A673 (cell line): Measurements from ENCODE around the gene TNFRSF12A.

Source experiments
- EZH2 ChIP-seq: fragments of 200-600 bp; sonication (generic); IDR thresholded peaks from 2 replicates; pipeline ENCODE4 v1.6.1; 2017; ENCODE audit warnings: borderline replicate concordance, low read depth, mild to moderate bottlenecking, mixed read lengths, antibody characterized with exemption, low read length; ENCODE audit not compliant: poor library complexity, severe bottlenecking
- TF ChIP-seq, protein P1 (sequence below): fragments of 300-800, 200-600 bp; sonication (generic); conservative IDR thresholded peaks from 2 replicates; pipeline ENCODE4 v1.5.1; 2017; ENCODE audit warnings: low read depth, mild to moderate bottlenecking, antibody characterized with exemption, low read length, moderate library complexity, mixed read lengths

DNA sequence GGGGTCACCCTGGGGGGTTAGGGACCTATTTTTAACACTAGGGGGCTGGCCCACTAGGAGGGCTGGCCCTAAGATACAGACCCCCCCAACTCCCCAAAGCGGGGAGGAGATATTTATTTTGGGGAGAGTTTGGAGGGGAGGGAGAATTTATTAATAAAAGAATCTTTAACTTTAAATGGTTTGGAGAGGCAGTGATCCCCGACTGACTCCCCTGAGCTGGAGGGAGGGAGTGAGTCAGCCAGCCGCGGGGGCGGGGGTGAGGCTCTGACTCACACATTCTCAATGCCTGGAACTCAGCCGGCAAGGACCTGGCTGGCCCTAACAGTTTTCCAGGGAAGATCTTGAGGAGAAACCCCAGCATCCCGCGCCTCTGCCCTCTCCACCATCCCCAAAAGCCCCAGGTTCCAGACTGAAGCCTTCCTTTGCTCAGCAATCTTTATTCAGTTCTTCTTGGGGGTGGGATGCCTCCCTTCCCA is 2.1 kb downstream of the TNFRSF12A start:
- TF ChIP-seq, protein P1, sequence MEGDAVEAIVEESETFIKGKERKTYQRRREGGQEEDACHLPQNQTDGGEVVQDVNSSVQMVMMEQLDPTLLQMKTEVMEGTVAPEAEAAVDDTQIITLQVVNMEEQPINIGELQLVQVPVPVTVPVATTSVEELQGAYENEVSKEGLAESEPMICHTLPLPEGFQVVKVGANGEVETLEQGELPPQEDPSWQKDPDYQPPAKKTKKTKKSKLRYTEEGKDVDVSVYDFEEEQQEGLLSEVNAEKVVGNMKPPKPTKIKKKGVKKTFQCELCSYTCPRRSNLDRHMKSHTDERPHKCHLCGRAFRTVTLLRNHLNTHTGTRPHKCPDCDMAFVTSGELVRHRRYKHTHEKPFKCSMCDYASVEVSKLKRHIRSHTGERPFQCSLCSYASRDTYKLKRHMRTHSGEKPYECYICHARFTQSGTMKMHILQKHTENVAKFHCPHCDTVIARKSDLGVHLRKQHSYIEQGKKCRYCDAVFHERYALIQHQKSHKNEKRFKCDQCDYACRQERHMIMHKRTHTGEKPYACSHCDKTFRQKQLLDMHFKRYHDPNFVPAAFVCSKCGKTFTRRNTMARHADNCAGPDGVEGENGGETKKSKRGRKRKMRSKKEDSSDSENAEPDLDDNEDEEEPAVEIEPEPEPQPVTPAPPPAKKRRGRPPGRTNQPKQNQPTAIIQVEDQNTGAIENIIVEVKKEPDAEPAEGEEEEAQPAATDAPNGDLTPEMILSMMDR = no peak
- no peak for TF ChIP-seq EZH2
